Measurements from ENCODE around the gene MVK. TPM values are rescaled to one million over a fixed set of nuclear protein-coding genes. Genes with fewer than 3 reads are reported as not detected.

The MVK gene
- polyA plus RNA-seq, 1 donor (not counting 4 experiments of a cell fraction or from before 2014, with no cell fraction given): 26.7 TPM

- Histone ChIP-seq H3K9me3 (ENCODE audit: control insufficient read depth, low read depth, low read length) (no peaks in the 10 kb centered on the region), H2AFZ (ENCODE audit: control insufficient read depth, low read length) (no peak overlapping the region), H3K4me1 (ENCODE audit: control insufficient read depth, extremely low read depth, insufficient read depth, low read length) (no peaks in the 10 kb centered on the region), H3K79me2 (ENCODE audit: control insufficient read depth, insufficient read depth, low read length) (no peaks in the 10 kb centered on the region), H3K4me3 (ENCODE audit: control insufficient read depth in 2 of 3, extremely low read depth in 1 of 3, insufficient read depth in 2 of 3, low read depth in 1 of 3, low read length in 3 of 3) (no peak overlapping the region), H3K36me3 (ENCODE audit: control insufficient read depth in 2 of 2, extremely low read depth in 1 of 2, insufficient read depth in 2 of 2, low read length in 2 of 2) (no peaks in the 10 kb centered on the region), H4K20me1 (ENCODE audit: control insufficient read depth, extremely low read depth, insufficient read depth, low read length) (no peaks in the 10 kb centered on the region), H3K27me3 (ENCODE audit: control insufficient read depth, extremely low read depth, insufficient read depth, low read length) (peaks cover 23% of the 10 kb centered on the region), H3K27ac (ENCODE audit: control insufficient read depth, insufficient read depth, low read length) (no peak overlapping the region), H3K9ac (ENCODE audit: control insufficient read depth, extremely low read depth, insufficient read depth, low read length) (no peak overlapping the region), H3K4me2 (ENCODE audit: control insufficient read depth, extremely low read depth, insufficient read depth, low read depth, low read length) (no peak overlapping the region), H3K9me1 (ENCODE audit: control insufficient read depth, extremely low read depth, insufficient read depth, low read length) (no peaks in the 10 kb centered on the region)
- FAIRE-seq: no peak
- dilution Hi-C loops (cut with MboI; ENCODE audit: extremely low pct_ligation_motif_present, low sequenced_read_pairs): no loop called here
- no peak for DNase-seq (ENCODE audit: low read depth, low spot score)
- TF ChIP-seq EZH2 (IDR thresholded peaks at IDR 0.05; ENCODE audit: low read length) (no peak), CTCF (optimal IDR thresholded peaks at IDR 0.05 in 1 of 3, IDR thresholded peaks at IDR 0.05 in 1 of 3, conservative IDR thresholded peaks at IDR 0.05 in 1 of 3; ENCODE audit: extremely low read depth in 1 of 3, insufficient read depth in 2 of 3, low read length in 3 of 3) (no peak)
These were observed 40.3 kb downstream of the MVK start for GRCh38 chr12:109613649-109614455.

GRCh38 chr12:109615556-109616229, 42.1 kb downstream of the MVK start:
- peaks cover 24% of the 10 kb centered on the region for H3K27me3 ChIP-seq (ENCODE audit: control insufficient read depth, extremely low read depth, insufficient read depth, low read length)
- dilution Hi-C loops (cut with MboI; ENCODE audit: extremely low pct_ligation_motif_present, low sequenced_read_pairs): loop anchor here (5.0 kb wide), 1 partner anchor 42 kb away; no protein-coding TSS in a partner anchor
- no peak overlapping the region for H3K27ac ChIP-seq (ENCODE audit: control insufficient read depth, insufficient read depth, low read length)
- TF ChIP-seq EZH2 (IDR thresholded peaks at IDR 0.05; ENCODE audit: low read length) (no peak), CTCF (optimal IDR thresholded peaks at IDR 0.05 in 1 of 3, IDR thresholded peaks at IDR 0.05 in 1 of 3, conservative IDR thresholded peaks at IDR 0.05 in 1 of 3; ENCODE audit: extremely low read depth in 1 of 3, insufficient read depth in 2 of 3, low read length in 3 of 3) (no peak)
- no peaks in the 10 kb centered on the region for H3K36me3 ChIP-seq (ENCODE audit: control insufficient read depth in 2 of 2, extremely low read depth in 1 of 2, insufficient read depth in 2 of 2, low read length in 2 of 2)
- no peaks in the 10 kb centered on the region for H3K9me3 ChIP-seq (ENCODE audit: control insufficient read depth, low read depth, low read length)
- no peak overlapping the region for H3K9ac ChIP-seq (ENCODE audit: control insufficient read depth, extremely low read depth, insufficient read depth, low read length)
- no peak overlapping the region for H2AFZ ChIP-seq (ENCODE audit: control insufficient read depth, low read length)
- no peak for FAIRE-seq
- no peak overlapping the region for H3K4me3 ChIP-seq (ENCODE audit: control insufficient read depth in 2 of 3, extremely low read depth in 1 of 3, insufficient read depth in 2 of 3, low read depth in 1 of 3, low read length in 3 of 3)
- no peaks in the 10 kb centered on the region for H3K4me1 ChIP-seq (ENCODE audit: control insufficient read depth, extremely low read depth, insufficient read depth, low read length)
- no peak overlapping the region for H3K4me2 ChIP-seq (ENCODE audit: control insufficient read depth, extremely low read depth, insufficient read depth, low read depth, low read length)
- no peak for DNase-seq (ENCODE audit: low read depth, low spot score)
- no peaks in the 10 kb centered on the region for H3K9me1 ChIP-seq (ENCODE audit: control insufficient read depth, extremely low read depth, insufficient read depth, low read length)
- no peaks in the 10 kb centered on the region for H4K20me1 ChIP-seq (ENCODE audit: control insufficient read depth, extremely low read depth, insufficient read depth, low read length)
- H3K79me2 ChIP-seq (ENCODE audit: control insufficient read depth, insufficient read depth, low read length): no peaks in the 10 kb centered on the region
